Thyroid gland (tissue), 4 donors: Measurements from ENCODE around the gene RAB4B. TPM values are rescaled to one million over a fixed set of nuclear protein-coding genes. Genes with fewer than 3 reads are reported as not detected.

Experiments
- DNase-seq, 2 donors: peaks; one replicate each; pipeline ENCODE4 v3.0.0-alpha.2; 2019
- H3K27ac ChIP-seq, 3 donors: fragments of 200-600 bp; sonication (generic); 1 replicate in 2 of 3; 2 replicates in 1 of 3; pipeline ENCODE4 v1.5.1; 2016 to 2019; ENCODE audit warnings: mild to moderate bottlenecking in 1 of 3, moderate library complexity in 1 of 3
- H3K27me3 ChIP-seq: fragments of 200-600 bp; sonication (generic); one replicate; pipeline ENCODE4 v1.5.1; 2019
- H3K36me3 ChIP-seq, 2 donors: fragments of 200-600 bp; sonication (generic); one replicate each; pipeline ENCODE4 v1.5.1; 2016 to 2019
- H3K4me1 ChIP-seq, 2 donors: fragments of 200-600 bp; sonication (generic); one replicate each; pipeline ENCODE4 v1.5.1; 2017 to 2019
- H3K4me3 ChIP-seq, 3 donors: fragments of 200-600 bp; sonication (generic); replicated peaks in 1 of 3; 1 replicate in 2 of 3; 2 replicates in 1 of 3; pipeline ENCODE4 v1.5.1; 2016; ENCODE audit warnings: mild to moderate bottlenecking in 1 of 3
- H3K9me3 ChIP-seq: fragments of 200-600 bp; sonication (generic); one replicate; pipeline ENCODE4 v1.5.1; 2017
- POLR2A ChIP-seq, 2 donors: fragments of 450-650 bp; IDR thresholded peaks; one replicate each; pipeline ENCODE4 v1.6.1; 2017; ENCODE audit warnings: antibody characterized with exemption in 2 of 2, mild to moderate bottlenecking in 2 of 2, moderate library complexity in 1 of 2
- WGBS, 2 donors: methylation state at CpG; one replicate each; pipeline ENCODE4 v1.1.5; 2017; 5-methylcytosine and 5-hydroxymethylcytosine counted together
- intact Hi-C: fragments of 100-400 bp; cut with DNase I; formaldehyde crosslinking; loops from one replicate; pipeline ENCODE4 v1.15.1; 2023
- total RNA-seq, 4 donors: library from RNA; depleted of rRNA; stranded (reverse); fragments of >200 nt; gene quantifications; one replicate each; pipeline ENCODE4 v1.2.3, GENCODE V29; 2016
- TF ChIP-seq, protein P1 (sequence below), 6 experiments: fragments of 200-600 bp in 3 of 6; fragments of 450-650 bp in 3 of 6; sonication (generic) in 3 of 6; IDR thresholded peaks; one replicate each; pipeline ENCODE4 v1.5.1; 2016 to 2019; ENCODE audit warnings: antibody characterized with exemption in 6 of 6, mild to moderate bottlenecking in 2 of 6, inconsistent platforms in 1 of 6, moderate library complexity in 1 of 6

Gene RAB4B
- total RNA-seq, 4 donors from 2014 or later, result 21.5 to 56.6 (median 31.5) TPM

DNA sequence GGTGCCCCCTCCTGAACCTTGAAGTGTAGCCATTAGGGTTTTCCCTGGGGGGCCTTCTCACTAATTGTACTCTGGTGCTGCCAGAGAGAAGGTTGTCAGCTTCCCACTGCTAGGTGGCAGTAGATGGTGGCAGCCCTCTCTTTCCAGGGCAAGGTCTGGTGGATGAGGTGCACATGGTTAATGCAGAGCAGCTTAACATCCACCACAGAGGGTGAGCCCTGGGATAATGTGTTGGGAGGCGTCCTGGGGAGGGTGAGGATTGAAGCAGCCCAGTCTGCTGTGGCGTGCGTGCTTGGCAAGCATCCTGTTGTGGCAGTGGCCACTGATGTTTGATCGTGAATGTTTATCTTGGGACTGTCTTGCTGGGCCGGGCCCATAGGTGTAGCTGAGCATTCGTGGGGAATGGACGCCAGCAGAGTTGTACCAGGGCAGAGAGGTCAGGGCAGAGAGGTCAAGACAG is 26.8 kb downstream of the RAB4B start:
- no peak overlapping the region for H3K4me3 ChIP-seq
- no peak for DNase-seq
- intact Hi-C loops, result loop anchor here (5.0 kb wide), 1 partner anchor 53 kb away; the partner anchor contains the start of genes ACTMAP and SNRPA
- peaks cover 21 to 33% of the 10 kb centered on the region in 2 donors for H3K36me3 ChIP-seq
- H3K9me3 ChIP-seq, result no peaks in the 10 kb centered on the region
- TF ChIP-seq, protein P1, sequence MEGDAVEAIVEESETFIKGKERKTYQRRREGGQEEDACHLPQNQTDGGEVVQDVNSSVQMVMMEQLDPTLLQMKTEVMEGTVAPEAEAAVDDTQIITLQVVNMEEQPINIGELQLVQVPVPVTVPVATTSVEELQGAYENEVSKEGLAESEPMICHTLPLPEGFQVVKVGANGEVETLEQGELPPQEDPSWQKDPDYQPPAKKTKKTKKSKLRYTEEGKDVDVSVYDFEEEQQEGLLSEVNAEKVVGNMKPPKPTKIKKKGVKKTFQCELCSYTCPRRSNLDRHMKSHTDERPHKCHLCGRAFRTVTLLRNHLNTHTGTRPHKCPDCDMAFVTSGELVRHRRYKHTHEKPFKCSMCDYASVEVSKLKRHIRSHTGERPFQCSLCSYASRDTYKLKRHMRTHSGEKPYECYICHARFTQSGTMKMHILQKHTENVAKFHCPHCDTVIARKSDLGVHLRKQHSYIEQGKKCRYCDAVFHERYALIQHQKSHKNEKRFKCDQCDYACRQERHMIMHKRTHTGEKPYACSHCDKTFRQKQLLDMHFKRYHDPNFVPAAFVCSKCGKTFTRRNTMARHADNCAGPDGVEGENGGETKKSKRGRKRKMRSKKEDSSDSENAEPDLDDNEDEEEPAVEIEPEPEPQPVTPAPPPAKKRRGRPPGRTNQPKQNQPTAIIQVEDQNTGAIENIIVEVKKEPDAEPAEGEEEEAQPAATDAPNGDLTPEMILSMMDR (IDR thresholded peaks at IDR 0.05), result no peak
- no peak for TF ChIP-seq POLR2A (IDR thresholded peaks at IDR 0.05)
- WGBS, 2 donors, result 32 to 44% methylated on average over 6 to 7 of the region's 7 CpGs
- H3K4me1 ChIP-seq, result peaks cover 58 to 93% of the 10 kb centered on the region in 2 donors
- H3K27me3 ChIP-seq, result no peaks in the 10 kb centered on the region
- peak overlapping the region; percentile 37 to 85 (median 79) for H3K27ac ChIP-seq

DNA sequence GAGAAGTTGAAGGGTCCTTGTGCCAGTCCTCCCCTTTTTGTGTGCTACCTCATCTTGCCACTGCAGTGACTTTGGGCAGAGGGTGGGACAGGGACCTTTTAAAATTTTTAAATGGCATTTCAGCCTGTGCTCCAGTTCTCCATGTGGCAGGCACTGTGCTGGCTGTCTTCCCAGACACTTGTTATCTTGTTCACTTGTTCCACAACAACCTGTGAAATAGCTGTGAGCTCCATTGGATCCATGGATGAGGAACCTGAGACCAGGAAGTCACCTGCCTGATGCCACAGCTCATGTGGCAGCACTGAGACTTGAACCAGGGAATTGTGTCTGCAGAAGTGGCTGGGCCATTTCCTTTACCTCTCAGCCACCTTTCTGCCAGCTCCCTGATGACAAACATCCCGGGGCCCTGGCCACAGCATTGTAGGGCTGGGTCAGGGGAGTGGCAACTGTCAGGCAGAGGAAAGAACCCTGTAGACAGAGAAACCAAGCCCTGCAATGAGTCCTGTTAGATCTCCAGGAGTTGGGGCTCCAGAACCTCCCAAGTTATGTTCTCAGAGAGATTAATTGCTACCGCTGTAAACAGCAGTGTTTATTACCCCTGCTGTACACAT is 27.3 kb downstream of the RAB4B start:
- Histone ChIP-seq H3K4me1 (peaks cover 53 to 92% of the 10 kb centered on the region in 2 donors), H3K27me3 (no peaks in the 10 kb centered on the region), H3K9me3 (no peaks in the 10 kb centered on the region), H3K36me3 (peaks cover 21 to 31% of the 10 kb centered on the region in 2 donors), H3K27ac (peak overlapping the region; percentile 57 to 85 (median 79)), H3K4me3 (no peak overlapping the region)
- intact Hi-C loops, result no loop called here
- 67 to 80% methylated on average over 2 of the region's 2 CpGs for WGBS, 2 donors
- peak; percentile 87 for DNase-seq
- no peak for TF ChIP-seq POLR2A (IDR thresholded peaks at IDR 0.05)
- TF ChIP-seq, protein P1 (IDR thresholded peaks at IDR 0.05), result no peak

DNA sequence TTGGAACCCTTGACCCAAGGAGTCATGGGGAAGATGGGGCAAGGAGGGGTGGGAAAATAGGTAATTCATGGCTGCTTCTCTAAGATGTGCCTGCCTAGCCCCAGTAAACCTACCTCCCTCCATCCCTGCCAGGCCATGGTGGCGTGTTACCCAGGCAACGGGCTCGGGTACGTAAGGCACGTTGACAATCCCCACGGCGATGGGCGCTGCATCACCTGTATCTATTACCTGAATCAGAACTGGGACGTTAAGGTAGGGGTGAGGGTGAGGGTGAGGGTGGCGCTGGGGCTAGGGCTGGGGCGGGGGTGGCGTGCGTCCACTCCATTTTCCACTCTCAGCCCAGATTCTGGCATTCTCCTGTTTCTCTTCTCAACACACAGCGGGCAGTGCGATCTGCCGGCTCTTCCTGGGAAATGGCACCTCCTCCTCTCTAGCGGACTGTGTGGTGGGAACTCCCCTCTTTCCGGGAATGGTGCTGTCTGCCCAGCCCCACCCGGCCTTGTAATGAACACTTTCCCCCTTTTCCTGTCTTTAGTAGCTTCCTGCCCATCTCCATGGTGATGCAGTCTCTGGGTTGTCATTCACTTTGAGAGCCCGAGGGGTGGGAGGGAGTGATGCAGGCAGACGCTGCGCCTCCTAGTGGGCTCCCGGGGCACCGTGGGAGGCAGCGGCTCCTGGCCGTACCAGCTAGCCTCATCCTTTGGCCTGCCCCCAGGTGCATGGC is 28.5 kb downstream of the RAB4B start:
- Histone ChIP-seq H3K36me3 (peaks cover 13 to 22% of the 10 kb centered on the region in 2 donors), H3K4me1 (peaks cover 47 to 90% of the 10 kb centered on the region in 2 donors), H3K27ac (peak overlapping the region in 2 of 3 donors; percentile 79 to 85), H3K9me3 (no peaks in the 10 kb centered on the region), H3K4me3 (no peak overlapping the region), H3K27me3 (no peaks in the 10 kb centered on the region)
- 49% methylated on average over 25 to 26 of the region's 26 CpGs for WGBS, 2 donors
- DNase-seq, result peak; percentile 53 to 54
- TF ChIP-seq POLR2A (IDR thresholded peaks at IDR 0.05), result no peak
- TF ChIP-seq, protein P1 (IDR thresholded peaks at IDR 0.05), result peak in 5 of 6 experiments; percentile 33 to 56 (median 44)
- intact Hi-C loops, result no loop called here

DNA sequence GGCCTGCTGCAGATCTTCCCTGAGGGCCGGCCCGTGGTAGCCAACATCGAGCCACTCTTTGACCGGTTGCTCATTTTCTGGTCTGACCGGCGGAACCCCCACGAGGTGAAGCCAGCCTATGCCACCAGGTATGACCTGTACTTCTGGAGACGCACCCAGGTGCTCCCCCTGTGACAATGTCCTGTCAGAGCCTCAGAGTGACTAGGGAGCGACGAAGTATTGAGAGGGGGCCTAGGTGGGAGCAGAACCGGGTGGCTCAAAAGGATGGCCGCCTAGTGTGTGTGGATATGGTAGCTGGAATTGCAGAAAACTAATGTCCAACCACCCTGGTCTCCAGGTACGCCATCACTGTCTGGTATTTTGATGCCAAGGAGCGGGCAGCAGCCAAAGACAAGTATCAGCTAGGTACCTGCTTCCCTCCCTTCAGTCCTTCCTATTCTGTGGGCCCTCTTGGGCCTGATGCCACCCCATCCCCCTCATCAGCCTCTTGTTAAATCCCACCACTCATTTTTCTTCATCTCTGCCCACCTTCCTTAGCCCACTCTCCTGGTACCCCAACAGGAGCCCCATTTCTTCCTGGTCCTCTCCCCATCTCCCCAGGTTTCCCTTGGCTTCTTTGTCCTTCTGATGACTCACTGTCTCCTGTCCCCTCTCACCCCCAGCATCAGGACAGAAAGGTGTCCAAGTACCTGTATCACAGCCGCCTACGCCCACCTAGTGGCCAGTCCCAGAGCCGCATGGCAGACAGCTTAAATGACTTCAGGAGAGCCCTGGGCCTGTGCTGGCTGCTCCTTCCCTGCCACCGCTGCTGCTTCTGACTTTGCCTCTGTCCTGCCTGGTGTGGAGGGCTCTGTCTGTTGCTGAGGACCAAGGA is 29.3 kb downstream of the RAB4B start:
- TF ChIP-seq, protein P1 (IDR thresholded peaks at IDR 0.05), result peak in 3 of 6 experiments; percentile 11 to 25 (median 23)
- TF ChIP-seq POLR2A (IDR thresholded peaks at IDR 0.05), result no peak
- H3K9me3 ChIP-seq, result no peaks in the 10 kb centered on the region
- peak; percentile 39 to 42 for DNase-seq
- peak overlapping the region in 1 of 3 donors; percentile 85 for H3K27ac ChIP-seq
- peaks cover 13 to 22% of the 10 kb centered on the region in 2 donors for H3K36me3 ChIP-seq
- 70 to 76% methylated on average over 16 to 17 of the region's 18 CpGs for WGBS, 2 donors
- intact Hi-C loops, result no loop called here
- peaks cover 48 to 90% of the 10 kb centered on the region in 2 donors for H3K4me1 ChIP-seq
- no peak overlapping the region for H3K4me3 ChIP-seq
- H3K27me3 ChIP-seq, result no peaks in the 10 kb centered on the region
